Glomerular visceral epithelial cell (primary cell): ENCODE data around the gene P4HA3.
A peak's percentile ranks its signal among the peaks of the same experiment; 100 is the strongest.

Experiments
- DNase-seq: peaks from one replicate; pipeline ENCODE4 v3.0.0-alpha.2; 2016; ENCODE audit errors: extremely low spot score

The P4HA3 gene

DNA sequence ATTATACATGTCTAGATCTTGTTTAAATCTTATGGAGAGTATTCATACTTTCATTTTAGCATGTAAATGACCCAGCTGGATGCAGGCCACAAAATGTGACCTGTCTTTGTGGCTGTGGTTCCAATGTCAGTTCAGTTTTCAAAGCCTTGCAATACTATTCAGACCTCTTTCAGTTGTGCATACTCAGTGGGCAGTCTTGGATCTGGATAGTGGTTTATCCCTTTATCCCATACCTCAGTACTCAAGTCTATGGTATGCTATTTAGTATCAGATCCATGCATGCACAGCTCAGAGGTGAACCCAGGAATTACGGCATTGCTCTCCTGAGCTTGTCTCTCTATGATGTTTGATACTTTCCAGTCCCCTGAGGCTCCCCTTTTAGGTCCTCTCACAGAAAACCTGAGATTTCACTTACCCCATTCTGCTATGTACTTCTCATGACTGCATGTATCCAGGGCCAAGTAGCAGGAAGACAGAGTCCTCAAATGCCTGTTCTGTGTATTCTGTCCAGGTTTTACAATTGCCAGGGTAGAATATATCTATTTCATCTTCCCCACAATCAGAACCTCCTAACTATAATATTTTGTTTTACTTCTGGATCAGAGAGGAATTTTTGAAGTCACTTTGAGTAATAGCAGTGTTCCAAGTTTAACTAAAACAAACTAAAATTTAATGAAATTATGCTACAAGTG, 6.9 kb upstream of the P4HA3 start:
- DNase-seq, result no peak

DNA sequence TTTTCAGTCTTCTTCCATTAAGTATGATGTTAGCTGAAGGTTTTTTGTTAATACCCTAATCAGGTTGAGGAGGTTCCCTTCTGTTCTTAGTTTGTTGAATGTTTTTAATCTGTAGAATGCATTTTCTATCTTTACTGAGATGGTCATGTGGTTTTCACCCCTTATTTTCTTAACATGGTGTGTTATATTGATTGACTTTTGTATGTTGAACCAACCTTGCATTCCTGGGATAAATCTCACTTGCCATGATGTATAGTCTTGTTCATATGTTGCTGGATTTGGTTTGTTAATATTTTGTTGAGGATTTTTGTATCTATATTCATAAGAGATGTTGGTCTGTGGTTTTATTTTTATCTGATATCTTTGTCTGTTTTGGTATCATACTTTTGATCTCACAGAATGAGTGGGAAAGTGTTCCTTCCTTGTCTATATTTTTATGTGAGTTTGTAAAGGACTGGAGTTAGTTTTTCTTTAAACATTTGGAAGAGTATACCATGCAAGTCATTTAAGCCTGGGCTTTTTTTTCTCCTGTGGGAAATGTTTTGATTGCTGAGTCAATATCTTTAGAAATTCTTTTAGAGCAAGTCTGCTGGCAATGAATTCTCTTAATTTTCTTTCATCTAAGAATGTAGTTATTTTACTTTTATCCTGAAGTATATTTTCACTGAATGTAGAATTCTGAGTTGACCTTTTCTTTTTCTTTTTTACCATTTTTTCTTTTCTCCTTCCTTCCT, 5.5 kb upstream of the P4HA3 start:
- DNase-seq, result no peak

- DNase-seq, result no peak
Measured at GRCh38 chr11:74312326-74312725, 886 bp upstream of the P4HA3 start.

GRCh38 chr11:74310857-74311256, 583 bp downstream of the P4HA3 start:
- DNase-seq, result no peak

DNA sequence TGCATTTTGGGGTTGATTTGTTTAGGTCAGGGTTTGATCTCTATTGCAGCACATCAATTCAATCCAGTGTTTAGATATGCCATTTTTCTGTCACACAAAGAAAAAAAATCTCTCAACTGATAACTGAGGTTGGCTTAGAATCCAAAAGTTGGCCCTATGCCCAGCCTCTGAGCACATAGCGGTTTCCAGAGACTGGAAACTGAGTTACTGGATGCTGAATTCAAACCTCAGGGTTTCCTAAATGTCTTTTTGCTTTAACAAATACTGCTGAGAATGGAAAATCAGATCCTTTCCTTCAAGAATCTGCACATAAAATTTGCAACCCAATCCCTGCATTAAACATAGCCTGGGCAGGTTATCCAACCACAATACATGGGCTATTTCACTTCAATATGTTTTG, 4.0 kb downstream of the P4HA3 start:
- DNase-seq, result peak; percentile 22

GRCh38 chr11:74306435-74307175, 4.8 kb downstream of the P4HA3 start:
- DNase-seq, result no peak

- DNase-seq, result no peak
Measured at GRCh38 chr11:74299015-74299414, 12.4 kb downstream of the P4HA3 start.

DNA sequence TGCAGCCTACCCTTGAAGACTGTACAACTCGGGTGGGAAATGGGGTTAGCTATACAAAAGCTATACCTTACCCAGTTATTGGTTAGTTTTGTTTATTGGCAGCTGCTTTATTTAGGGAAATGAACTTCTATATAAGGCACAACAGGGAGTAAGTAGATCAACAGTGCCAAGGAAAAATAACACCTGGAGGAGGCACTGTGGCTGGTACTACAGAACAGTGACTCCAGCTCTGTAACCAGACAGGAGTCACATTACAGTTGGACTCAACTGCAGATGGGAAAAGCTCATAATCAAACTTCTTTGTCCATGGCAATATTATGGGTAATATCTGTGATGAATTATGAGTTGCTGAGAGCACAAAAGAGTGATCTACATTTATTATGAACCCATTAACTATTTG, 14.0 kb downstream of the P4HA3 start:
- no peak for DNase-seq

GRCh38 chr11:74288911-74289310, 22.5 kb downstream of the P4HA3 start:
- DNase-seq, result no peak

DNA sequence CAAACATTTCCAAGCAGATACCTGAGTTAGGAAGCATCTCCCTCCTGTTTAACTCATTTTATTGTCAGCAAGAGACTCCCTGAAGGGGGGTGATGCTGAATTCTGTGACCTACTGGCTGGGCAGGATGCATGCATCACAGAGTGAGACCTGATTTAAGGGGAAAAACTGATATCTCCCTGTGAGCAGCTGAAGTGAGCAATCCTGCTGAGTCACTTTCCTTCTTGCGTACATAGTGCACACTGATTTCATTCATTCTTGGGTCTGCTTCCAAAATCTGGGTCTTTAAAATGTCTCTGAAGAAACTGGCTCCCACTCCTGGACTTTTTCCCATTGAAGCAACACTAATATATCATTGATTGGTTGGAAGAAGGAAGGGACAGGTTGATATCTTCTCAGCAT, 23.3 kb downstream of the P4HA3 start:
- peak; percentile 54 for DNase-seq

DNA sequence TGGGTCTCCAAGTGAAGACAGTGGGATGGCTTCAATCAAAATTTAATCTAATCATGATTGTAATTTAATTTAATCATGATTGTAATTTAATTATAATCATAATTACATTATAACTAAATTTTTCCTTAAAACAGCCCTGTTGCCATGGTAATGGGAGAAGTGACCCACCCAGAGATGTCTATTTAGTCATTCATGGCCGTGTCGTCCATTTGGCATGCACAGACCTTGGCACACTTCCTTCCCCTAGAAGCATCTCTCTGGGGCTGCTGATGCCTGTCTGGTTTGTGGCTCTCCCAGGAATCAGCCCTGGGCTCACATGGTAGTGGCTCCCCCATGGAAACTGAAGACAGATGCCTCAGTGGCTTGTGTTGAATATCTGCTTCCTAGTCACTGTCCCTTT, 27.0 kb downstream of the P4HA3 start:
- DNase-seq, result no peak

DNA sequence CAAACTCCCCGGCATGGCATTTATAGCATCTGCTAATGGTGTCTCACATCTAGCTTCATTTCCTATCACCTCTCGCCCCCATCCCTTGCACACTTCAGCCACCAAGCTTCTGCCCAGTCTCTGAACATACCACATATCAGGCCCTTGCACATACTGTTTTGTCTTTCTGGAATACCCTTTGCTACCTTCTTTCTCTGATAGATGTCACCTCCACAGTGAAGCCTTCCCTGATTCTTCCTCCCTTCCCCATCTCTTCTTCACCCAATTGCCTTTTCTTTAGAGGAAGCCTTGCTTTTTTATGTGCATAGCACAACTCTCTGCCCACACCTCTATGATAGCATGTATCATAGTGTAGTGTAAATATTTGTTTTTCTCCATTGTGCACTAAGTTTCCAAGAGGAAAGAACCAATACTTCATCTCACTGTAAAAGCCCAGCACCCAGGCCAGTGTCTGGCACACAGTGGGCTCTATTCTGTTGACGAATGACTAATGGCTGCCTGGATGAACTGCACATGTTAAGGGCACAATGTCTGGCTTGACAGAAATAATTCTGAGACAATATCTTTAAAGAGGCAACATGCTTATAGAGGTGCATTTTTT, 27.8 kb downstream of the P4HA3 start:
- DNase-seq, result no peak

- DNase-seq, result no peak
Measured at GRCh38 chr11:74282914-74283371, 28.5 kb downstream of the P4HA3 start.

- DNase-seq, result no peak
Measured at GRCh38 chr11:74282421-74282820, 29.0 kb downstream of the P4HA3 start.

DNA sequence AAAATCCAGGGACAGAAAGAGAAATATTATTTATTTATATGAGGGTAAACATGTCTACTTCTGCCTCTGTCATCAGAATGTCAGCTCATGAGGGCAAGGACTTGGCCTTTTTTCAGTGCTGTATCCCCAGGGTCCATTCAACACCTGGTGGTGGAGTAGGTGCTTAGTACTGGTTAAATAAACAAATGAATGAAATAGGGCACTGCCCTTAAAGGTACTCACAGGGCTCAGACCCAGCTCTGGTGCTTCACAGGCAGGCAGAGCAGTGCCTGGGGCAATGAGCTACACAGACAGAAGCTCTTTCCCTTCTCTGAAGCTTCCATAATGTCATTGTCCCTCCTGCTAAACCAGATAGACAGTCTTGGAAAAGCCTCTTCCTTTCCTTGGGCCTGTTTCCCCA, 30.9 kb downstream of the P4HA3 start:
- DNase-seq, result no peak

- no peak for DNase-seq
Measured at GRCh38 chr11:74279256-74279655, 32.2 kb downstream of the P4HA3 start.

DNA sequence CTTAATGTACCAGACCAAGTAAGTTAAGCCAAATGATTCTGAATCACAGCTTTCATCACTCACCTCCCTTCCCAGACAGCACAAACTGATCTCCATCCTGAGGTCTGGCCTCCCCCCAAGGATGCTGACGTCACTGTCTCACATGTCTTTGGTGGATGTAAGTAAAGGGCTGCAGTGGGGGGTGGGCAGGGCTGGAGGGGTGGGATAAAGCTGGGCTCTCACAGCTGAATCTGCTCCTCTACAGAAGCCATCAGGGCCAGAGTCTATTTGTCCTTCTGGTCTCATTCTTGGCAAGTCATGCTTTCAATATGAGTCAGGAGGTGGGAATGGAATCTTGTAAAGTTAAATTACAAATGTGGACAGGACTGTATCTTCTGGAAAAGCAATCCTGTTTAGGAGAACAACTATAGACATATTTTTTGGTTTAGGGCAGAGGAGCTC, 32.7 kb downstream of the P4HA3 start:
- DNase-seq, result peak; percentile 89

- DNase-seq, result no peak
Measured at GRCh38 chr11:74278103-74278502, 33.3 kb downstream of the P4HA3 start.

DNA sequence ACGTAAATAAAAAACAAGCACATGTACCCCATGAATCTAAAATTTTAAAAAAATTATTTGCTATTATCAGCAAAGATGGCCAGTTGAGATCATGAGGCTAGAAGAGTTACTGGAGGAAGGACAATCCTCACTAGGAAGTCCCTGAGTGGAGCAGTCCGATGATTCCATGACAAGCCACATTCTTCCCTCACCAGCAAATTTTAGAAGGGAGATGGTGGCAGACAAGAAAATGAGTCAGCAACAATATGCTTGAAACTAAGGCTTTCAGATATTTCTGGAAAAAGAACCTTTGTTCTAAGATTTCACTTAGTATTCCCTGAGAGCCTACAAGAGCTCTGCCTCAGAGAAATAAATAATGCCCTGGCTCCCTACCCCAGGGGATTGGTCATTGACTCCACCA, 34.9 kb downstream of the P4HA3 start:
- DNase-seq, result no peak

- no peak for DNase-seq
Measured at GRCh38 chr11:74272276-74272675, 39.2 kb downstream of the P4HA3 start.

- DNase-seq, result no peak
Measured at GRCh38 chr11:74269161-74269811, 42.2 kb downstream of the P4HA3 start.

GRCh38 chr11:74268456-74268855, 43.0 kb downstream of the P4HA3 start:
- no peak for DNase-seq
